HEK293 (cell line): ENCODE results near the gene CA9.

Experiments
- CTCF ChIA-PET: fragments of 350-600 bp; formaldehyde crosslinking; extraction: SDS; loops from one replicate; lab custom pipeline; 2021; ENCODE audit warnings: antibody characterized with exemption; lab: Yijun Ruan, JAX
- POLR2A ChIA-PET: fragments of 300-600 bp; formaldehyde crosslinking; extraction: SDS; loops from one replicate; lab custom pipeline; 2020; ENCODE audit warnings: antibody characterized with exemption, inconsistent platforms; lab: Yijun Ruan, JAX
- H3K27ac ChIP-seq: fragments of 200-500 bp; sonication (Bioruptor generic); 2 replicates; pipeline ENCODE4 v1.5.1; 2014; ENCODE audit warnings: low read depth, low read length, control low read depth, inconsistent platforms; ENCODE audit errors: extremely low read depth
- H3K36me3 ChIP-seq, 2 experiments: fragments of 200-500 bp in 1 of 2; sonication (Bioruptor generic) in 1 of 2; 1 replicate in 1 of 2; 2 replicates in 1 of 2; pipeline ENCODE4 v1.5.1; 2014 to 2017; ENCODE audit warnings: inconsistent platforms in 2 of 2, low read length in 2 of 2; ENCODE audit not compliant: control insufficient read depth in 2 of 2, insufficient read depth in 1 of 2
- H3K4me1 ChIP-seq: fragments of 200-500 bp; sonication (Bioruptor generic); 2 replicates; pipeline ENCODE4 v1.5.1; 2014; ENCODE audit warnings: mild to moderate bottlenecking, low read length, inconsistent platforms; ENCODE audit not compliant: control insufficient read depth, insufficient read depth
- H3K4me3 ChIP-seq: 2 replicates; pipeline ENCODE4 v1.5.1; 2011; ENCODE audit warnings: low read depth, mild to moderate bottlenecking, control low read depth, low read length, moderate library complexity
- H3K9me3 ChIP-seq: fragments of 200-500 bp; sonication (Bioruptor generic); 2 replicates; pipeline ENCODE4 v1.5.1; 2014; ENCODE audit warnings: low read depth, low read length, inconsistent platforms; ENCODE audit not compliant: control insufficient read depth, insufficient read depth
- HOXA7 ChIP-seq: sonication (generic); formaldehyde crosslinking; IDR thresholded peaks from 2 replicates; pipeline ENCODE4 v1.8.1; 2022; ENCODE audit warnings: missing genetic modification reagents, borderline replicate concordance
- MYNN ChIP-seq: fragments of 450-650 bp; formaldehyde crosslinking; IDR thresholded peaks from 2 replicates; pipeline ENCODE4 v1.5.1; 2016; ENCODE audit warnings: missing biosample characterization, missing genetic modification characterization, borderline replicate concordance
- PATZ1 ChIP-seq: fragments of 450-650 bp; formaldehyde crosslinking; IDR thresholded peaks from 2 replicates; pipeline ENCODE4 v1.5.1; 2016; ENCODE audit warnings: missing biosample characterization, missing genetic modification characterization
- PRDM10 ChIP-seq: fragments of 450-650 bp; formaldehyde crosslinking; IDR thresholded peaks from 2 replicates; pipeline ENCODE4 v1.5.1; 2016; ENCODE audit warnings: missing biosample characterization, missing genetic modification characterization
- REPIN1 ChIP-seq: fragments of 450-650 bp; formaldehyde crosslinking; IDR thresholded peaks from 2 replicates; pipeline ENCODE4 v1.5.1; 2017; ENCODE audit warnings: missing biosample characterization, missing genetic modification characterization, low read depth
- ZNF266 ChIP-seq: fragments of 450-650 bp; formaldehyde crosslinking; IDR thresholded peaks from 2 replicates; pipeline ENCODE4 v1.5.1; 2016; ENCODE audit warnings: missing biosample characterization, missing genetic modification characterization, low read depth
- ZNF324 ChIP-seq: fragments of 450-650 bp; formaldehyde crosslinking; IDR thresholded peaks from 2 replicates; pipeline ENCODE4 v1.5.1; 2016; ENCODE audit warnings: missing biosample characterization, missing genetic modification characterization
- ZNF561 ChIP-seq: fragments of 450-650 bp; IDR thresholded peaks from 2 replicates; pipeline ENCODE4 v1.5.1; 2018; ENCODE audit warnings: missing biosample characterization, missing genetic modification characterization, borderline replicate concordance
- ZNF776 ChIP-seq: fragments of 450-650 bp; formaldehyde crosslinking; IDR thresholded peaks from 2 replicates; pipeline ENCODE4 v1.5.0; 2017; ENCODE audit warnings: missing biosample characterization, missing genetic modification characterization, borderline replicate concordance
- TF ChIP-seq, protein P1 (sequence below): fragments of 450-650 bp; formaldehyde crosslinking; IDR thresholded peaks from 2 replicates; pipeline ENCODE4 v1.5.1; 2016; ENCODE audit warnings: missing biosample characterization, missing genetic modification characterization
- TF ChIP-seq, protein P2 (sequence below): fragments of 450-650 bp; formaldehyde crosslinking; IDR thresholded peaks from 2 replicates; pipeline ENCODE4 v1.5.1; 2016; ENCODE audit warnings: missing biosample characterization, missing genetic modification characterization

The CA9 gene

DNA sequence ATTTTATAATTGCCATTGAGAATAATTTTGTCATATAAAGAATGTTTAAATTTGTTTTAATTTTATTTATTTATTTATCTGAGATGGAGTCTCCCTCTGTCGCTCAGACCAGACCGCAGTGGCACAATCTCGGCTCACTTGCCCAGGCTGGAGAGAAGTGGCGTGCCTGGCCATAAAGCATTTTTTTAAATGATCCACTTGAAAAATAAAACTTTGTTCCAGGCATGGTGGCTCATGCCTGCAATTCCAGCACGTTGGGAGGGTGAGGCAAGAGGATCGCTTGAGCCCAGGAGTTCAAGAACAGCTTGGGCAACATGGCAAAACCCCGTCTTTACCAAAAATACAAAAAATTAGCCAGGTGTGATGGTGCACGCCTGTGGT lies 20.9 kb upstream of the CA9 start:
- TF ChIP-seq HOXA7 (CRISPR knock-in tag) = no peak
- no peak for TF ChIP-seq ZNF776 (tag by site-specific recombination)
- TF ChIP-seq PRDM10 (tag by site-specific recombination) = peak; percentile 8; the same call in 1 of the 2 replicates
- no peak for TF ChIP-seq ZNF324
- TF ChIP-seq, all 188 proteins: peak for 1
- ChIA-PET CTCF (no interaction called here), POLR2A (interaction anchor here (0.6 to 1.5 kb wide), 3 partner anchors 12 to 1900 kb away, joined by 3 to 5 read pairs (median 4); partner anchors contain the start of gene ARHGEF39)
- H3K4me1 ChIP-seq = no peaks in the 10 kb centered on the region
- no peaks in the 10 kb centered on the region for H3K9me3 ChIP-seq
- no peaks in the 10 kb centered on the region for H3K36me3 ChIP-seq
- no peak overlapping the region for H3K4me3 ChIP-seq
- no peak overlapping the region for H3K27ac ChIP-seq

DNA sequence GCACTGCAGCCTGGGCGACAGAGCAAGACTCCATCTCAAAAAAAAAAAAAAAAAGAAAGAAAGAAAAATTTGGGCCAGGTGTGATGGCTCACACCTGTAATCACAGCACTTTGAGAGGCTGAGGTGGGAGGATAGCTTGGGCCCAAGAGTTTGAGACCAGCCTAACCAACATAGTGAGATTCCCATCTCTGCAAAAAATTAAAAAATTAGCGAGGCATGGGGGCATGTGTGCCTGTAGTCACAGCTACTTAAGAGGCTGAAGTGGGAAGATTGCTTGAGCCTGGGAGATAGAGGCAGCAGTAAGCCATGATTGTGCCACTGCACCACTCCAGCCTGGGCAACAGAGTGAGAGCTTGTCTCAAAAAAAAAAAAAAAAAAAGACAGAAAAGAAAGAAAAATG lies 20.1 kb upstream of the CA9 start:
- Histone ChIP-seq H3K4me1 (no peaks in the 10 kb centered on the region), H3K36me3 (no peaks in the 10 kb centered on the region), H3K27ac (no peak overlapping the region), H3K4me3 (no peak overlapping the region), H3K9me3 (no peaks in the 10 kb centered on the region)
- POLR2A ChIA-PET = interaction anchor here (0.6 kb wide), 1 partner anchor 54 kb away, joined by 3 read pairs; no protein-coding TSS in a partner anchor
- TF ChIP-seq MYNN (tag by site-specific recombination) (no peak), ZNF266 (tag by site-specific recombination) (no peak), REPIN1 (no peak), PATZ1 (tag by site-specific recombination) (no peak), ZNF561 (tag by site-specific recombination) (no peak)
- TF ChIP-seq, protein P1, sequence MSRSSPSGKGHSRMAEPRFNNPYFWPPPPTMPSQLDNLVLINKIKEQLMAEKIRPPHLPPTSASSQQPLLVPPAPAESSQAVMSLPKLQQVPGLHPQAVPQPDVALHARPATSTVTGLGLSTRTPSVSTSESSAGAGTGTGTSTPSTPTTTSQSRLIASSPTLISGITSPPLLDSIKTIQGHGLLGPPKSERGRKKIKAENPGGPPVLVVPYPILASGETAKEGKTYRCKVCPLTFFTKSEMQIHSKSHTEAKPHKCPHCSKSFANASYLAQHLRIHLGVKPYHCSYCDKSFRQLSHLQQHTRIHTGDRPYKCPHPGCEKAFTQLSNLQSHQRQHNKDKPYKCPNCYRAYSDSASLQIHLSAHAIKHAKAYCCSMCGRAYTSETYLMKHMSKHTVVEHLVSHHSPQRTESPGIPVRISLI (tag by site-specific recombination) = no peak
- TF ChIP-seq, protein P2, sequence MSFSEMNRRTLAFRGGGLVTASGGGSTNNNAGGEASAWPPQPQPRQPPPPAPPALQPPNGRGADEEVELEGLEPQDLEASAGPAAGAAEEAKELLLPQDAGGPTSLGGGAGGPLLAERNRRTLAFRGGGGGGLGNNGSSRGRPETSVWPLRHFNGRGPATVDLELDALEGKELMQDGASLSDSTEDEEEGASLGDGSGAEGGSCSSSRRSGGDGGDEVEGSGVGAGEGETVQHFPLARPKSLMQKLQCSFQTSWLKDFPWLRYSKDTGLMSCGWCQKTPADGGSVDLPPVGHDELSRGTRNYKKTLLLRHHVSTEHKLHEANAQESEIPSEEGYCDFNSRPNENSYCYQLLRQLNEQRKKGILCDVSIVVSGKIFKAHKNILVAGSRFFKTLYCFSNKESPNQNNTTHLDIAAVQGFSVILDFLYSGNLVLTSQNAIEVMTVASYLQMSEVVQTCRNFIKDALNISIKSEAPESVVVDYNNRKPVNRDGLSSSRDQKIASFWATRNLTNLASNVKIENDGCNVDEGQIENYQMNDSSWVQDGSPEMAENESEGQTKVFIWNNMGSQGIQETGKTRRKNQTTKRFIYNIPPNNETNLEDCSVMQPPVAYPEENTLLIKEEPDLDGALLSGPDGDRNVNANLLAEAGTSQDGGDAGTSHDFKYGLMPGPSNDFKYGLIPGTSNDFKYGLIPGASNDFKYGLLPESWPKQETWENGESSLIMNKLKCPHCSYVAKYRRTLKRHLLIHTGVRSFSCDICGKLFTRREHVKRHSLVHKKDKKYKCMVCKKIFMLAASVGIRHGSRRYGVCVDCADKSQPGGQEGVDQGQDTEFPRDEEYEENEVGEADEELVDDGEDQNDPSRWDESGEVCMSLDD = no peak
- CTCF ChIA-PET = interaction anchor here (0.7 kb wide), 1 partner anchor 1642 kb away, joined by 3 read pairs; no protein-coding TSS in a partner anchor
